ENCODE data around the gene RGL4.

- no peak for TF ChIP-seq CTCF (IDR thresholded peaks at IDR 0.05)
- no peak for TF ChIP-seq EZH2 (IDR thresholded peaks at IDR 0.05; ENCODE audit: borderline replicate concordance, insufficient read depth, low read depth, low read length, poor library complexity, severe bottlenecking)
Measured at GRCh38 chr22:23682827-23683355, 7.9 kb upstream of the RGL4 start.

All from B cell (primary cell).